ENCODE data around the gene NDUFS3. TPM values are rescaled to one million over a fixed set of nuclear protein-coding genes. Genes with fewer than 3 reads are reported as not detected.

NDUFS3 gene
- total and polyA plus RNA-seq, 2 of the 13 experiments (the other 11 are each of a cell fraction or from before 2014, with no cell fraction given): 151 to 184 TPM

GRCh38 chr11:47565340-47566148, 13.3 kb upstream of the NDUFS3 start, which contains the start of gene PTPMT1 (continued):
- TF ChIP-seq KLF12 (CRISPR knock-in tag; IDR thresholded peaks at IDR 0.05; ENCODE audit: borderline replicate concordance) (peak; percentile 76; the same call in 1 of the 2 replicates), RBFOX2 (IDR thresholded peaks at IDR 0.05; ENCODE audit: low read depth, low read length) (peak; percentile 93), ZSCAN20 (CRISPR knock-in tag; IDR thresholded peaks at IDR 0.05; ENCODE audit: borderline replicate concordance) (no peak), TBX2 (CRISPR knock-in tag; IDR thresholded peaks at IDR 0.05; ENCODE audit: borderline replicate concordance) (peak; percentile 56; the same call in 1 of the 2 replicates), ZNF75D (CRISPR knock-in tag; IDR thresholded peaks at IDR 0.05; ENCODE audit: borderline replicate concordance) (no peak), GTF2F1 (IDR thresholded peaks at IDR 0.05; ENCODE audit: low read length) (no peak), ZNF615 (CRISPR knock-in tag; IDR thresholded peaks at IDR 0.05; ENCODE audit: borderline replicate concordance) (no peak), ZNF709 (CRISPR knock-in tag; IDR thresholded peaks at IDR 0.05) (no peak; the same call in 1 of the 2 replicates), ZFAT (CRISPR knock-in tag; conservative IDR thresholded peaks at IDR 0.05) (no peak; the same call in 1 of the 2 replicates), HDAC6 (IDR thresholded peaks at IDR 0.05; ENCODE audit: low read depth, low read length) (no peak), ZFP36L1 (CRISPR knock-in tag; IDR thresholded peaks at IDR 0.05) (no peak; the same call in 1 of the 2 replicates), HMGA1 (CRISPR knock-in tag; conservative IDR thresholded peaks at IDR 0.05) (no peak), ZNF616 (CRISPR knock-in tag; IDR thresholded peaks at IDR 0.05; ENCODE audit: low read depth) (peak; percentile 79), ZNF205 (CRISPR knock-in tag; IDR thresholded peaks at IDR 0.05) (peak; percentile 50; the same call in 1 of the 2 replicates), ZUFSP (CRISPR knock-in tag; IDR thresholded peaks at IDR 0.05; ENCODE audit: borderline replicate concordance) (no peak), ZNF225 (CRISPR knock-in tag; IDR thresholded peaks at IDR 0.05) (peak; percentile 19; the same call in 1 of the 2 replicates), EHMT2 (IDR thresholded peaks at IDR 0.05; ENCODE audit: borderline replicate concordance, low read depth, low read length) (no peak), CTCF (CRISPR knock-in tag; IDR thresholded peaks at IDR 0.05) (no peak; the same call in 1 of the 2 replicates), SMARCC2 (IDR thresholded peaks at IDR 0.05) (no peak), MNT (IDR thresholded peaks at IDR 0.05) (no peak), SUZ12 (IDR thresholded peaks at IDR 0.05; ENCODE audit: low read depth, low read length) (no peak), ZNF772 (CRISPR knock-in tag; IDR thresholded peaks at IDR 0.05) (peak; percentile 70; the same call in 1 of the 2 replicates)

Measured in HepG2 (cell line).